HG02588 (cell line): Measurements from ENCODE around the gene GPR155.
"Not testable (repeated sequence)": the region's sequence is repeated elsewhere in the genome, so short reads cannot be mapped to it uniquely, and the experiment has no call there.

Source experiments
- ATAC-seq: cut with Tn5 transposase; IDR thresholded peaks from one replicate; pipeline ENCODE4 v1.9.1; 2021; ENCODE audit warnings: mild to moderate bottlenecking, moderate library complexity; ENCODE audit not compliant: unreplicated experiment

Gene GPR155

DNA sequence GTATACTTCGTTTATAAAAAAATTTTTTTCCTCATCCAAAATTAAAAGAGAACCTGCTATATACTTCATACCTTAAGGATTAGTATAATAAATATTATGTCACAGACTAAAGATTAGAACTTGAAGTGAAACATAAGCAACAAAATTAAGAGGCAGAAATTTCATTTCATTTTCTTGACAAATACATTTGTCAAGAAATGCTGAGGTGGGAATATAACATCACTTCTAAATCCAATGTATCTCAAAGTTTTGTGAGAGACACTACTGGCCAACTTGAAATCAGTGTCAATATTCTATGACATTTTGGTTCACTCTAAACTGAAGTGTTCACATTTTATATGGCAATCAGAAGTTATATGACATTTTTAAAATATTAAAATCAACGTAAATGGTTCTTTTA lies 47.5 kb downstream of the GPR155 start:
- no peak for ATAC-seq

DNA sequence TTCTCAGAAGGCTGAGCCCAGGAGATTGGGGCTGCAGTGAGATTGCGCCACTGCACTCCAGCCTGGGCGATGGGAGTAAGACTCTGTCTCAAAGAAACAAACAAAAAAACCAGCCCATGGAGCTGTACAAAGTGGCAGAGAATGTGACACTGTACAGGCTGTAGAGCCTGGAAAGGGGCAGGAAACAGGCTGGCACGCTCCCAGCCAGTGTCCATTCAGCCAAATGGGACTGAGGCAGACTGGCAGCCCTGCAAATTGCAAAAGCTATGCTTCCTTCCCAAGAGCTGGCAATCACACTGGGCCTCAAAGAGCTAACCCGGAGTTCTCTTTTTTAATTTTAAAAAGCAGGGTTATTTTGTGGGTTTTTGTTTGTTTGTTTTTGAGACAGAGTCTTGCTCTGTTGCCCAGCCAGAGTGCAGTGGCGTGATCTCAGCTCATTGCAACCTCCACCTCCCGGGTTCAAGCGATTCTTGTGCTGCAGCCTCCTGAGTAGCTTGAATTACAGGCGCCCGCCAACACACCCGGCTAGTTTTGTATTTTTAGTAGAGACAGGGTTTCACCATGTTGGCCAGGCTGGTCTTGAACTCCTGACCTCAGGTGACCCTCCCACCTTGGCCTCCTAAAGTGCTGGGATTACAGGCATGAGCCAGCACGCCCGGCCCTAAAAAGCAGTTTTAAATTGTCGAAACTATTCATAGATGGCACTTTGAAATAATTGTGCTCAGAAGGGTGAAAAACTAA lies 48.5 kb downstream of the GPR155 start:
- no peak for ATAC-seq

DNA sequence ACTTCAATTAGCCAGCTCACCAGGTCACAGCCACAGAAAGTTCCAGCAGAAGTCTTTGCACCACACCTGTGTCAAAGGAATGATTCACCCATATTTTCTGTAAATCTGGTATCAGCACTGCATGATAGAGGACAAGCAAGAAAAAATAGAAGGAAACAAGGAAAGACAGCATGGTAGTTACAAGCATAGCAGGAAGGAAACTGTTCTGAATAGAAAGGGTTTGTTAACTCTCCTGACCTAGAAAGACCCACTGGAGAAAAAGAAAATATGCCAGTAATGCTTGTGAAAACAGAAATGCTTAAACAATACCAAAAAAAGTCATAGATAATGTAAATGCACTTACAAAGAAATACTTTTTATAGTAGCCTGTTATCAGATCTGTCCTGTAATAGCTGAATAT lies 50.5 kb downstream of the GPR155 start:
- no peak for ATAC-seq

DNA sequence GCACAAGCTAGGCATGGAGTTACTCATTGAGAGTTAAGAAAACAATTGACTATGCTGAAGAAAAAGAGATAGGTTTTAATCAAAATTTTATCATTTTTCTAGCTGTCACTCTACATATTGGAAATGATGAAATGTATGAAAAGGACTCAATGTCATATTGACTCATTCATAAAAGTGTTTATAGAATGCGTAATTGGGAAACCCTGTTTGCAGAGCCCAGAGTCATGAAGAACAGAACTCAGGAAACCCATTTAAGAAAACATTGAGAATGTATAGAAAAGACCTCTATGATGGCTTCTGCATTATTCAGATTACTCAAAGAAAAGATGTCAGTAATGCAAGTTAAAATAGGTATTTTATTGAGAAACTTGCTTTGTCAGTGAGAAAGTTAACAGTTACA lies 54.9 kb downstream of the GPR155 start:
- no peak for ATAC-seq

DNA sequence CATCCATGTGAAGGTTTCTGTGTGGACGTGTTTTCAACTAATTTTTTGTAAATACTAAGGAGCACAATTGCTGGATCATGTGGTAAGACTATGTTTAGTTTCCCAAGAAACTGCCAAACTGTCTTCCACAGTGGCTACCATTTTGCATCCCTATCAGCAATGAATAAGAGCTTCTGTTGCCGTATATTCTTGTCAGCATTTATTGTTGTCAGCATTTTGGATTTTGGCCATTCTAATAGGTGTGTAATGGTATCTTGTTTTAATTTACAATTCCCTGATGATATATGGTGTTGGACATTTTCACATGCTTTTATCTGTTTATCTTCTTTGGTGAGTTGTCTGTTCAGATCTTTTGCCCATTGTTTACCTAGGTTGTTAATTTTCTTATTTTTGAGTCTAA lies 56.8 kb downstream of the GPR155 start:
- no peak for ATAC-seq

DNA sequence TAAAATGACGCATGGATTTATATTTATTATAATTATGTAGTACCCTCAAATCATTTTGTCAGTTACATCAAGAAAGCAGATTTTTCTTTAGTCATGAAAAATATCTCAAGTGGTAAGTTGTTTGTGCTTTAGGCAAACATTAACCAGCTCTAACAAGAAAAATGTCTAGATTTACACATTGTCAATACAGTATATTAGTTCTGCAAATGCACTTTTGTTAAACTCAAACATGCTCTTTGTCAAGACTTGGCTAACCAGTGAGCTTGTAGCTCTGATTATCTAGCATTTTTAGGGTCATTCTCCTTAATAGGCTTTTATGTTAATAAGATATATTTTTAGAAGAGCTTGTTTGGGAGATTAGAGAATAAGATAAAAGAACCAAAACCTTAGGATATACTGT lies 58.6 kb downstream of the GPR155 start:
- no peak for ATAC-seq

DNA sequence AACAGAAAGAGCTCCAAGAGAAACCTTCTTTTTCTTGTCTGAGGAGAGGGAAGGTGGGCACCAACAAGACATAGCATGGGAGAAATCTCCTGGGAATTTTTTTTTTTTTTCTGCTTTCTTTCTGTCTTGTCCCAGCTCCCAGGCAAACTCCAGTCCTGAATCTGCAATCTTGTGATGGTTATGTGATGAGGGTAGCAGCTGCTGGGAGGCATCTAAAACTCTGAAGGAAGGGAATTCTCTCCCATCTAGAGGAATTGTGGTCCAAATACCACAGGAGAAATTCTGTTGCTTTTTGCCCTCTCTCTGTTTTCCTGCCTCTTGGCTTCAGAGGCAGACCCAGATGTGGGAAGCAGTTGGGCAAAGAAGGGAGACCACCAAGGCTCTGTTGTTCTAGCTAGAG lies 74.6 kb downstream of the GPR155 start:
- no peak for ATAC-seq

DNA sequence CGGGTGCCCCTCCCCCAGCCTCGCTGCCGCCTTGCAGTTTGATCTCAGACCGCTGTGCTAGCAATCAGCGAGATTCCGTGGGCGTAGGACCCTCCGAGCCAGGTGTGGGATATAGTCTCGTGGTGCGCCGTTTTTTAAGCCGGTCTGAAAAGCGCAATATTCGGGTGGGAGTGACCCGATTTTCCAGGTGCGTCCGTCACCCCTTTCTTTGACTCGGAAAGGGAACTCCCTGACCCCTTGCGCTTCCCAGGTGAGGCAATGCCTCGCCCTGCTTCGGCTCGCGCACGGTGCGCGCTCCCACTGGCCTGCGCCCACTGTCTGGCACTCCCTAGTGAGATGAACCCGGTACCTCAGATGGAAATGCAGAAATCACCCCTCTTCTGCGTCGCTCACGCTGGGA lies 76.8 kb downstream of the GPR155 start:
- ATAC-seq: not testable (repeated sequence)

DNA sequence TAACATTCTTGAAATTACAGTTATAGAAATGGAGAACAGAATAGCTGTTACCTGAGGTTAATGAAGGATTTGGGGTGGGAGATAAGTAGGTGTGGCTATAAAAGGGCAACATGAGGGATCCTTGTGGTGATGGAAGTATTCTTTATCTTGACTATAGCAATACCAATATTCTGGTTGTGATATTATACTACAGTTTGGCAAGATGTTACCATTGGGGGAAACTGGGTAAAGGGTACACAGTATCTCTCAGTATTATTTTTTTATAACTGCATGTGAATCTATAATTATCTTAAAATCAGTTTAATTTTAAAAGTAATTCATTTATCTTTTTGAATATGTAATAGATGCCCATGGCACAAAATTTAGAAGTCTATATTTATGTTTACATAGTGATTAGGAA lies 83.2 kb downstream of the GPR155 start:
- ATAC-seq: no peak

DNA sequence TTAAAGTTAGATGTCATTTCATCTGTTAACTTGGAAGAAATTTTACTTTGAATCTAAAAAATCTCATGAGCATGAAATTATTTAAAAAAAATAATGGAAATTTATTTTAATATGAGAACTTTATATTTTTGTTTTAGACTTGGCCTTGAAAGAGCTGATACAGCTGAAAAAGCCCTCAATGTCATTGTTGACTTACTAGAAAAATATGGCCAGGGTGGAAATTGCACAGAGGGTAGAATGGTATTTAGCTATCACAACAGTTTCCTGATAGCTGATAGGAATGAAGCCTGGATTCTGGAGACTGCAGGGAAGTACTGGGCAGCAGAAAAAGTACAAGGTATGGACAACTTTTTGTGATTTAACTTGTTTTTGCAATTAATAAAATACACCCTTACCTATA lies 86.0 kb downstream of the GPR155 start:
- no peak for ATAC-seq

DNA sequence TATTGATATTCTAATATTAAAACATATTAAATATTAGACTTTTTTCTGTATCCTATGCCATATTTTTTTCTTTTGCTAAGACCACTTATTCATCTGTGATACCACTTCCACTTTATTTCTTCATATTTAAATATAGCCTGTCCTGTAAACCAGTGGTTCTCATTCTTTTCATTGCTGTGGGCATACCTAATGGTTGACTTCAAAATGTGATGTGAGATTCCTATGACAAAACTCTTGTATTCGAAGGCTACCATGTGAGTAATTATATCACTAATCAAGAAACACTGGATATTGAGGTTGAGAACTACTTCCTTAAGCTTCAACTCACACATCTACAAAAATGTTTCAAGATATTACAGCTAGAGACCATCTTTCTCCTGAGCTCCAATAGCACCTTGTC lies 87.7 kb downstream of the GPR155 start:
- ATAC-seq: no peak

DNA sequence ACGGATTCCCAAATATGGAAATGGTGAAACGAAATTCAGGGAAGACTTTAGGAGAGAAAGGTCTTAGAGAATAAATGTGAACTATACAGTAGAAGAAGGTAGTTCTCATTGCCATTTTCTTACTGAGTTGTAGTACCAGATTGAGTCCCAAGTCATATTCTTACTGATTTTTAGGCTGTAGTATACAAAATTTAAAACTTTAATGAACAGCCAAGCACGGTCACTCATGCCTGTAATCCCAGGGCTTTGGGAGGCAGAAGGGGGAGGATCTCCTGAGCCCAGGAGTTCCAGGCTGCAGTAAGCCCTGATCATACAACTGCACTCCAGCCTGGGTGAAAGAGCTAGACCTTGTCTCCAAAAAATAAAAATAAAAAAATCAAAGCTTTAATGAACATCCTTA lies 89.1 kb downstream of the GPR155 start:
- ATAC-seq: no peak

DNA sequence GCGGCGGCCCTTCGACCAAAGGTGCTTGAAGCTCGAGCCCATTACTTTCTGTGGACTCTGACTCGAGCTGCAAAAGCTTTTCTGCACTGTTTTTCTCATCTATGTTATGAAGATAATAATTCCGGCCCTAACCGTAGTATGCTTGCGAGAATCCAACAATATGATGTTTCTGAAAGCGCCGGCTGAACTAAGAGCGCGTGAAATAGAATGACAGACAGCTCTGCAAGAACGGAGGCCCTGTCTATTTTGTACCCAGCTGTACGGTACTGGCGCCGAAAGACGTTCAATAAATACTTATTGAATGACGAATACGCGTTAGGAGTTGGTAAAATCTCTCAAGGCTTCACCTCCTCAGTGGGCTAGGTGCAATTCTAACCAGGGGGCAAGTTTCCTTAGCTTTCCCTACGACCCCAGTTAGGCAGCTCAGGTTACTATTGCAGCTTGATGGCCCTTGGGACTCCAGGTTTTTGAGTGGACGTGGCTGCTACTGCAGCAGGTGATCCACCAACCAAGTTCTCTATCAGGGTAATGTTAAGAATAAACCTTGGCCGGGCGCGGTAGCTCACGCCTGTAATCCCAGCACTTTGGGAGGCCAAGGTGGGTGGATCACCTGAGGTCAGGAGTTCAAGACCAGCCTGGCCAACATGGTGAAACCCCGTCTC lies 90.7 kb downstream of the GPR155 start:
- peak; percentile 14 for ATAC-seq

DNA sequence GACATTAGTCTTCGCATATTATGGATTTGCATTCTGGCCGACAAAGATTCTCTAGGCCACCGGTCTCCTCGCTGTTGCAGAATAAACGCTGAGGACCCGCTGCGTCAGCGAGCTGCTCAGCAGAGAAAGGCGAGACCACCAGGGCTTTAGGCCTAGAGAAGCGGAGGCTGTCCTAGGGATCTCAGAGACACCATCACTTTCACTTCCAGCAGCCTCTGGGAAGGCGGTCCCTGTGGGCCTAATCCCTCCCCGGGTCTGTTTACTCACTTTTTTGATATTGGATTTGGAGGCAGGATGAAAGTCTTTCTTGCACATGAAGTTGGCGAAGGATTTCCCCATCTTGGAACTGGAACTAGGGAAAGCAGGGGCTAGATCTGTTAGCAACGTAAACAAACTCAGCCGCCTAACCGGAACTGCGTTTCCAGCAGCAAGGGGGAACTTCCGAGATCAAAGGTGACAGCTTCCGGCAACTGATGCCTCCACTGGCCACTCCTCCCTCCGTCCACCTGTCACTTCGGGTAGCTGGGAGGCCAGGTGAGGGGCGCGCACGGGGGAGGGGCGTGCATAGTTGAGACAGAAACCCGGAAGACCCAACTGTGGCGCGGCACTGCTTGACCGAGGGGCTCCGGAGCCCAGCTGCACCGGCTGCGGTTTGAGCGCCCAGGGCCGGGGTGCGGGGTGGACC lies 91.4 kb downstream of the GPR155 start, which contains the start of gene SCRN3:
Gene SCRN3, plus strand, starts transcription at position 447 of the 685 bp plus-strand sequence. CDS start 2,554 bp downstream, outside the sequence.
- ATAC-seq: peak; percentile 96

DNA sequence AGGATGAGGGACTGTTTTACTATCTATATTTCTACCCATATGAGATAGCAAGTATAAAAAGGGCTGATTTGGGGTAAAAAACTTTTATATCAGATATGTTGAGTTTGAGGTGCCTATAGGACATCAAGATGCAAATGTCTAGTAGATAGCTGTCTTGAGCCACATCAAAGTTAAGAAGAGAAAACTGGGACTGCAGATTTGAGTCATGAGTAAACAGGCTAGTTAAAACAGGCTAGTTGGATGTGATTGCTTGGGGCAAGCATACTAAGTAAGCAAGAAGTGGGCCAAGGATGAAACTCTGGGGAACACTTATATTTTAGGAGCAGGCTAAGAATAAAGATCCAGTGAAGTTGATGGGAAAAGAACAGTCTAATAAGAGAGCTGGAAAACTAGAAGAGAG lies 94.1 kb downstream of the GPR155 start:
- no peak for ATAC-seq

DNA sequence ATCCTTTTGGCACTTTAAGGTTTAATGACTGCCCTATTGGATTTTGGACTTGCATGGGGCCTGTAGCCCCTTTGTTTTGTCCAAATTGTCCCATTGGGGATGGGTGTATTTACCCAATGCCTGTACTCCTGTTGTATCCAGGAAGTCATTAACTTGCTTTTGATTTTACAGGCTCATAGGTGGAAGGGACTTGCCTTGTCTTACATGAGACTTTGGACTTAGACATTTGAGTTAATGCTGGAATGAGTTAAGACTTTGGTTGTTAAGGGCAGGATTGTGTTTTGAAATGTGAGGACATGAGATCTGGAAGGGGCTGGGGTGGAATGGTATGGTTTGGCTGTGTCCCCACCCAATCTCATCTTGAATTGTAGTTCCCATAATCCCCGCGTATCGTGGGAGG lies 96.5 kb downstream of the GPR155 start:
- not testable (repeated sequence) for ATAC-seq

DNA sequence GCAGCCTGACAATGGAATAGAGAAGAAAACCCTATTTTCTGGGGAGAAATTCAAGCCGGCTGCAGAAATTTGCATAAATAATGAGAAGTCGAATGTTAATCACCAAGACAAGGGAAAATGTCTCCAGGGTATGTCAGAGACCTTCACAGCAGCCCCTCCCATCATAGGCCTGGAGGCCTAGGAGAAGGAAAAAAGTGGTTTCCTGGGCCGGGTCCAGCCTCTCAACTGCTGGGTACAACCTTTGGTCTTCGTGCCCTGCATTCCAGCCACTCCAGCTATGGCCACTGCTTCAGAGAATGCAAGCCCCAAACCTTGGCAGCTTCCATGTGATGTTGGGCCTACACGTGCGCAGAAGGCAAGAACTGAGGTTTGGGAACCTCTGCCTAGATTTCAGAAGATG lies 97.3 kb downstream of the GPR155 start:
- no peak for ATAC-seq

DNA sequence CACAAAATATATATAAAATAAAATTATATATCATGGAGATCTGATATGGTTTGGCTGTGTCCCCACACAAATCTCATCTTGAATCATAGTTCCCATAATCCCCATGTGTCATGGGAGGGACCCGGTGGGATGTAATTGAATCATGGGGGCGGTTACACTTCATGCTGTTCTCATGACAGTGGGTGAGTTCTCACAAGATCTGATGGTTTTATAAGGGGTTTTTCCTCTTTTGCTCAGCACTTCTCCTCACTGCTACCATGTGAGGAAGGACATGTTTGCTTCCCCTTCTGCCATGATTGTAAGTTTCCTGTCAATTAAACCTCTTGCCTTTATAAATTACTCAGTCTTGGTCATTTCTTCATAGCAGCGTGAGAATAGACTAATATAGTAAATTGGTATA lies 98.1 kb downstream of the GPR155 start:
- not testable (repeated sequence) for ATAC-seq

DNA sequence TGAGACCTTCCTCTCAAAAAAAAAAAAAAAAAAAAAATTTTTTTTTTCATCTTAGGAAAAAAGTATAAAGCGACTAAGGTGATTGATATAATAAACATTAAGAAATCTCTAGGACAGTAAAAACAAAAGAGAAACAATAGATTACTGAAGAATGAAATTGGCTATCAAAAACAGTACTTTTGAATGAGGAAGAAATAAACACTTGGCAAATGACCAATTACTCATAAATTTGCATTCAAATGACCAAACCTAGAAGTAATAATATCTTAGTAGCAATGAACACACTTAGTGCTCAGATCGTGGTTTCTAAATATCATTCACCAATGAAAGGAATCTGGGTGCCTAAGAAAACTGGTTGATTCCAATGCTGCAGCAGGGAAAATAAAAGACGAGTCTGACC lies 101.6 kb downstream of the GPR155 start:
- no peak for ATAC-seq

DNA sequence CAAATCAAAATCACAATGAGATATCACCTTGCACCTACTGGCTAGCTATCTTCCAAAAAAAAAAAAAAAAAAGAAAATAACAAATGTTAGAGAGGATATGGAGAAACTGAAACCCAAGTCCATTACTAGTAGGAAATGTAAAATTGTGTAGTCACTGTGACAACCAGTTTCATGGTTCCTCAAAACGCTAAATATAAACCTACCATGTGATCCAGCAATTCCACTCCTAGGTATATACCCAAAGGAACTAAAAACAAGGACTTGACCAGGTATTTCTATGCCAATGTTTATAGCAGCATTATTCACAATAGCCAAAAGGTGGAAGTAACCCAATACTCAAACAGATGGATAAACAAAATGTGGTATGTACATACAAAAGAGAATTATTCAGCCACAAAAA lies 103.0 kb downstream of the GPR155 start:
- ATAC-seq: no peak
